ENCODE results near the gene CSF3. TPM values are rescaled to one million over a fixed set of nuclear protein-coding genes. Genes with fewer than 3 reads are reported as not detected.

Gene CSF3
- total and polyA plus RNA-seq, 2 of the 4 experiments (the other 2 are of a cell fraction): not detected

GRCh38 chr17:40038882-40039513, 23.8 kb downstream of the CSF3 start:
- H4K5ac ChIP-seq (ENCODE audit: low read depth, low read length): no peak overlapping the region
- in situ Hi-C loops (cut with MboI; ENCODE audit: low sequenced_read_pairs): no loop called here
- H2BK15ac ChIP-seq (ENCODE audit: low read depth, low read length): no peak overlapping the region
- no peaks in the 10 kb centered on the region for H3K9me3 ChIP-seq (ENCODE audit: control insufficient read depth, insufficient read depth, low read length)
- H3K4me1 ChIP-seq (ENCODE audit: control insufficient read depth, insufficient read depth, low read length): peaks cover 1% of the 10 kb centered on the region; the same call in 1 of the 2 replicates
- peak overlapping the region in 1 of 2 experiments; percentile 48; a peak in 1 of 4 replicates for H4K8ac ChIP-seq (ENCODE audit: low read depth in 2 of 2, low read length in 2 of 2)
- ChIA-PET POLR2A (ENCODE audit: unreplicated experiment) (interaction anchor here (0.5 kb wide), 1 partner anchor 68 kb away, joined by 7 read pairs; no protein-coding TSS in a partner anchor), CTCF (interaction anchor here (0.6 to 1.9 kb wide), 12 partner anchors 11 to 1958 kb away, joined by 3 to 12 read pairs (median 4); partner anchors contain the start of gene MED24)
- no peak overlapping the region for H3K56ac ChIP-seq (ENCODE audit: extremely low read depth, insufficient read depth, low read length)
- H4K20me1 ChIP-seq (ENCODE audit: insufficient read depth, low read length): no peaks in the 10 kb centered on the region; the same call in 1 of the 2 replicates
- H3K4me3 ChIP-seq (ENCODE audit: insufficient read depth, low read depth, low read length): no peak overlapping the region
- dilution Hi-C loops (cut with HindIII; ENCODE audit: low sequenced_read_pairs, unreplicated experiment): no loop called here
- intact Hi-C loops (cut with micrococcal nuclease): loop anchor here (1.0 kb wide), 1 partner anchor 72 kb away; no protein-coding TSS in a partner anchor
- WGBS, 2 experiments (ENCODE audit: extremely low coverage in 2 of 2, insufficient read length in 1 of 2): 25% methylated on average over 5 of the region's 11 CpGs; no CpG with 5 or more reads in 1 of the 2 experiments
- H3K18ac ChIP-seq (ENCODE audit: low read depth, low read length): no peak overlapping the region; the same call in 1 of the 2 replicates
- peaks cover 12% of the 10 kb centered on the region for H3K36me3 ChIP-seq (ENCODE audit: control insufficient read depth, insufficient read depth, low read length)
- DNase-seq: peak; percentile 87
- H3K9me1 ChIP-seq (ENCODE audit: insufficient read depth, low read length): no peaks in the 10 kb centered on the region
- no TSS peak for BruUV-seq (replicated peaks)
- peak overlapping the region; percentile 53 for H2AFZ ChIP-seq (replicated peaks; ENCODE audit: low read length, poor library complexity)
- TF ChIP-seq CHD1 (IDR thresholded peaks at IDR 0.05; ENCODE audit: low read depth, low read length) (no peak), ELK1 (IDR thresholded peaks at IDR 0.05; ENCODE audit: borderline replicate concordance, low read depth, low read length) (no peak), MAZ (IDR thresholded peaks at IDR 0.05; ENCODE audit: borderline replicate concordance, low read depth, low read length) (peak; percentile 63; the same call in 1 of the 2 replicates), CTCF (conservative IDR thresholded peaks at IDR 0.05; ENCODE audit: low read depth, low read length) (peak; percentile 93), MAFK (IDR thresholded peaks at IDR 0.05; ENCODE audit: low read depth, low read length) (no peak), RFX5 (IDR thresholded peaks at IDR 0.05; ENCODE audit: low read depth, low read length) (no peak), RCOR1 (IDR thresholded peaks at IDR 0.05; ENCODE audit: insufficient replicate concordance, low read length) (no peak), SMC3 (IDR thresholded peaks at IDR 0.05; ENCODE audit: low read depth, low read length) (peak; percentile 45; the same call in 1 of the 2 replicates), MXI1 (IDR thresholded peaks at IDR 0.05; ENCODE audit: borderline replicate concordance, low read depth, low read length) (no peak), FOS (IDR thresholded peaks at IDR 0.05; ENCODE audit: low read depth, low read length) (peak; percentile 3; the same call in 1 of the 2 replicates), BHLHE40 (IDR thresholded peaks at IDR 0.05; ENCODE audit: low read depth, low read length) (peak; percentile 40; the same call in 1 of the 2 replicates), POLR2A (IDR thresholded peaks at IDR 0.05; ENCODE audit: low read depth, low read length) (no peak), CEBPB (IDR thresholded peaks at IDR 0.05; ENCODE audit: low read depth, low read length) (peak; percentile 52), NFE2L2 (IDR thresholded peaks at IDR 0.05; ENCODE audit: low read depth, low read length) (no peak), RAD21 (IDR thresholded peaks at IDR 0.05; ENCODE audit: low read length) (peak; percentile 61)
- ATAC-seq (ENCODE audit: low read depth): peak; percentile 90
- peak overlapping the region; percentile 22 for H2BK5ac ChIP-seq (ENCODE audit: low read depth, low read length, poor library complexity, severe bottlenecking)
- peak overlapping the region; percentile 73; the same call in 1 of the 2 replicates for H3K14ac ChIP-seq (replicated peaks; ENCODE audit: low read depth, low read length)
- H3K23ac ChIP-seq (ENCODE audit: low read depth, low read length): peak overlapping the region; percentile 81; the same call in 1 of the 2 replicates
- H3K4ac ChIP-seq (ENCODE audit: low read depth, low read length): peak overlapping the region; percentile 58
- H3K4me2 ChIP-seq (ENCODE audit: low read depth, low read length): peak overlapping the region; percentile 34
- H4K91ac ChIP-seq (ENCODE audit: insufficient read depth, low read depth, low read length): no peak overlapping the region
- H2AK5ac ChIP-seq (ENCODE audit: low read depth, low read length): 0 out of 2 replicates have a peak overlapping the region, but pooled peaks have one; percentile 33
- H3K9ac ChIP-seq (ENCODE audit: low read depth, low read length): no peak overlapping the region
- peaks cover 4 to 12% of the 10 kb centered on the region in 2 experiments; a peak in 2 of 4 replicates for H3K79me1 ChIP-seq (ENCODE audit: low read depth in 1 of 2, low read length in 2 of 2)
- H2BK20ac ChIP-seq (ENCODE audit: low read depth, low read length): peak overlapping the region; percentile 22; the same call in 1 of the 2 replicates
- H3K27ac ChIP-seq (ENCODE audit: insufficient read depth, low read length): peak overlapping the region; percentile 1; the same call in 1 of the 2 replicates
- H3K27me3 ChIP-seq (ENCODE audit: control insufficient read depth, insufficient read depth, low read length): no peaks in the 10 kb centered on the region
- H2BK120ac ChIP-seq (ENCODE audit: low read depth, low read length): peak overlapping the region; percentile 16; the same call in 1 of the 2 replicates
- peak overlapping the region; percentile 37 for H2AK9ac ChIP-seq (replicated peaks; ENCODE audit: low read depth, low read length, poor library complexity)
